HG02970 (cell line): ENCODE measurements around the gene OCSTAMP.

Experiments
- ATAC-seq: cut with Tn5 transposase; IDR thresholded peaks from one replicate; pipeline ENCODE4 v1.9.1; 2021; ENCODE audit warnings: mild to moderate bottlenecking, moderate library complexity, moderate number of reproducible peaks; ENCODE audit not compliant: unreplicated experiment, low FRiP score

The OCSTAMP gene, protein sequence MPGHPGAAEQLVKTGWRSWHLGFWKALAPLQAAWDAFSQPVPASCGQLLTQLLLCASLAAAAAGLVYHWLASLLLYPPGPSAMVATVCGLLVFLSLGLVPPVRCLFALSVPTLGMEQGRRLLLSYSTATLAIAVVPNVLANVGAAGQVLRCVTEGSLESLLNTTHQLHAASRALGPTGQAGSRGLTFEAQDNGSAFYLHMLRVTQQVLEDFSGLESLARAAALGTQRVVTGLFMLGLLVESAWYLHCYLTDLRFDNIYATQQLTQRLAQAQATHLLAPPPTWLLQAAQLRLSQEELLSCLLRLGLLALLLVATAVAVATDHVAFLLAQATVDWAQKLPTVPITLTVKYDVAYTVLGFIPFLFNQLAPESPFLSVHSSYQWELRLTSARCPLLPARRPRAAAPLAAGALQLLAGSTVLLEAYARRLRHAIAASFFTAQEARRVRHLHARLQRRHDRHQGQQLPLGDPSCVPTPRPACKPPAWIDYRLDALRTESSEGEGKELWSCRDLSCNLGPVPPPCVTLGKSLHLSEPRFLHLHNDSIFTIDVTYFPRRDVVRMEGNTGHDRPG

DNA sequence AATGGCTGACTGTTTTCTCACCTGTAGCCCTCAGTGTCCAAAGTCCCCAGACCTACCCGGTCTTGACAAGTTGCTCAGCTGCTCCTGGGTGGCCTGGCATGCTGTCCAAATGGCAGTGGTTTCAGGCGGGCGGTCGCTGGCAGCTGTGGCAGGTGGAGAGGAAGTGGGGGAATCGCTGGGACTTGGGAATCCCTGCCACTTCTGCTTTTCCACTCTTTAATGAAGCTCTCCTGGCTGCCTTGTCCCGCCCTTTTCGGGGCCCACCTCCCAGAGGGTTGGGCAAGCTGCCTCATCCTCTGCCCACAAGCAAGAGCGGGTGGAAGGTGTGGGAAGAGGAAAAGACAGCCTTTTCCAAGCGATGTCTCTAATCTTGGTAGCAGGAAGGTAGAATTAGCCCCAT, at the start of gene OCSTAMP:
Gene OCSTAMP (minus strand): TSS at position 194 of the 400 bp plus-strand sequence. CDS start 94 bp downstream, at position 100.
- no peak for ATAC-seq

DNA sequence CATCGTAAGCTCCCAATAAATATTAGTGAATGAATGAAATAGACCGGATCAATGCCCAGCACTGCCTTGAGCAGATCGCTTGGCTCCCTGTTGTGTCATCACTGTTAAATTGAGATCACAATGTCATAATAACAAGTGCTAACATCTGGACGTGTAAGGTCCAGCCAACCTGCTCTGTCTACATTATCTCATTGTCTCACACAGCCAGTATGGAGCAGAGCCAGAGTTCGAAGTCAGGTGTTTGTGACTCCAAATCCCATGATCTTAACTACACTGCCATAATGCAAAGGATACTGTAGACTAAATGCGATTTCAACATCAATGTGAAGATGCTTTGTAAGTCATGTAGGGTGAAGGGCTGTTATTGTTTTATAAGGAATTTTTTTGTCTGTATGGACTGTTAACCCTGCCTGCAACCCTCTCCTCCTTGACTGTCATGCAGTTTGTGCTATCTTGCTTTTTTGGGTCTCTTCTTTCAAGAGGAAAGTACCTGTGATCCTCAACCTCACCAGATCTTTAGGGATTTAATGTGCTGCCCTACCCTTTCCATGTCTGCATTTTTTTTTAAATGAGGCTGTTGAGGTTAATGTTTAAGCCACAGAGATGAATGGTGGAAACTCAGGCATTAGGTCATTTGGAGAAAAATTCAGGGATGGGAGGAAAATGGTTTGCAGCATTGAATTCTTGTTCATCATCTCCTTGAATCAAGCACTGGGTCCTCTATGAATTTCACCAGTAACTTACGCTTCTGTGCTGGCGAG, 49.0 kb upstream of the OCSTAMP start:
- no peak for ATAC-seq

DNA sequence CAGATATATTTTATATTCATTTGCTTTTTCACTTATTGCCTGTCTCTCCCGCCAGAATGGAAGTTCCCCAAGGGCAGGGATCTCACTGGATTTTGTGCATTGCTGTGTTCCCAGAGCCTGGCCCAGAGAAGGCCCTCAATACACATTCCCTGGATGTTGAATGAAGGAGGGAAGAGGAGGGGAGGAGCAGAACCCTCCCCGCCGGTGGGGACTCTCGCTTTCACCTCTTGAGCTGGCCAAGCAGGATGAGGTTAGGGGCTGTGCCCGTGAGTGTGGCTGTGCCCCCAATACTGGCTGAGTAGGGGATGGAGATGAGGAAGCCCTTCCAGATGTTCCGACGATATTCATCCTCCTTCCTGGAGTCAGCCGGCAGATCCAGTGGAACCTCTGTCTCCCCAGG, 45.5 kb upstream of the OCSTAMP start:
- ATAC-seq, result no peak

DNA sequence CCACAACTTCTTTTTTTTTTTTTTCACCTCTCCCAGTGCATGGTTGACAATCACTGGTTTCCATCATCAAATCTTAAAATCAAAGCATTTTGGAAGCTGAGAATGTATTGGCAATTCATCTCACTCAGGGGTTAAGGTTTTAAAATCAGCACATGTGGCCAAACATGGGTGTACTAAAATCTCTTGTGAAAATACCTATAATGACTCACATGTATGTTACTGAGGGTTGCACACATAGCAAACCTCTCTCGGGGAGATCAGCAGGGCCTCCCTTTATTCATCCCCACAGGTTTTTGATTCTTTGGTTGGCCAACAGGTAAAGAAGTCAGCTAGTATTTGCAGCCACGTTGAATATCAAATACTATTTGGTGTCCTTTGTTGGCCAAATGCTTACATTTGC, 44.3 kb upstream of the OCSTAMP start:
- ATAC-seq, result no peak

DNA sequence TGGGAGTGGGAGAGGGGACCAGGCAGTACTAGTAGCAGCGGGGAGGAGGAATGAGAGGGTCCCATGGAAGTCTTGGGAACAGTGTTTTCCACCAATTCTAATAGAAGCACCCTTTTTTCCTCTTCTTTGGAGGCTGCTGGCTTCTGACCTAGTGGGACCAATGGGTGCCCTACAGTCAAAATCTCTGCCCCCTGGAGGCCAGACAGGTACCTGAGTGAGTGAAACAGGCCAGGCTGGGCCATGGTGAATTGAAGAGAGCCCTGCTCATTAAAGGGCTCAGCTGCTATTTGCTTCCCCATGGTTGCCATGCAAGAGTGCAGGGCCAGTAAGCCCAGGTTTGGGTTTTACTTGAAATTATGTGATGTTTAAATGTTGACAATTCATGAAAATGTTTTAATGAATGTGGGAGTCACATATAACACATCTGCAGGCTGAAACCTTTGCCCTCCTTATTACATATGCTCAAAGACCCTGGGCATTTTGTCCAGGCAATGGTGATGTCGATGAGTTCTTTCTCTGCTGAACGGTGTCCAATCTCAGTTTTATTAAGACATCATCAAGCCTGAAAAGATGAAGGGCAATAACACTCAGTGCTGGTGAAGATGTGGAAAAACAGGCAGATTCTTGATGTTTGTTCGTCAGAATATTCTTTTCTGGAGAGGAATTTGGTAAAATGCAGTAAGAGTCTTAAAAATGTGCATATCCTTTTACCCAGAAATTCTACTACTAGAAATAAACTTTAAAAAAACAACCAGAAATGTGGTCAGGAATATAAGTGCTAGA, 42.3 kb upstream of the OCSTAMP start:
- ATAC-seq, result no peak

DNA sequence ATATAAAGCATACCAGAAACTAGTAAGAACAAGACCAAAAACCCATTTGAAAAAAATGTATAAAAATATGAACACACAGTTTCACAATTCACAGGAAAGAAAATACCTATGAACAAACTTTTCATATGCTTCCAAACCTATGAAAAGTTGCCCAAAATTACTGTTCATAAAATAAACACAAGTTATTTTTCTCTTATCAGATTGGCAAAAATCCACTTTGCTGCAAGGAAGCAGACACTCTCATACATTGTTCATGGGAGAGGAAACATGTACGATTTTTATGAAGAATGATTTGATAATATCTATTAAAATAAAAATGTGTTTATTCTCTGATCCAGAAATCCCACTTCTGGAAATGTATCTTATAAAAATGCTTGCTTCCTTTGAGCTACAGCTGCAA, 40.0 kb upstream of the OCSTAMP start:
- no peak for ATAC-seq

DNA sequence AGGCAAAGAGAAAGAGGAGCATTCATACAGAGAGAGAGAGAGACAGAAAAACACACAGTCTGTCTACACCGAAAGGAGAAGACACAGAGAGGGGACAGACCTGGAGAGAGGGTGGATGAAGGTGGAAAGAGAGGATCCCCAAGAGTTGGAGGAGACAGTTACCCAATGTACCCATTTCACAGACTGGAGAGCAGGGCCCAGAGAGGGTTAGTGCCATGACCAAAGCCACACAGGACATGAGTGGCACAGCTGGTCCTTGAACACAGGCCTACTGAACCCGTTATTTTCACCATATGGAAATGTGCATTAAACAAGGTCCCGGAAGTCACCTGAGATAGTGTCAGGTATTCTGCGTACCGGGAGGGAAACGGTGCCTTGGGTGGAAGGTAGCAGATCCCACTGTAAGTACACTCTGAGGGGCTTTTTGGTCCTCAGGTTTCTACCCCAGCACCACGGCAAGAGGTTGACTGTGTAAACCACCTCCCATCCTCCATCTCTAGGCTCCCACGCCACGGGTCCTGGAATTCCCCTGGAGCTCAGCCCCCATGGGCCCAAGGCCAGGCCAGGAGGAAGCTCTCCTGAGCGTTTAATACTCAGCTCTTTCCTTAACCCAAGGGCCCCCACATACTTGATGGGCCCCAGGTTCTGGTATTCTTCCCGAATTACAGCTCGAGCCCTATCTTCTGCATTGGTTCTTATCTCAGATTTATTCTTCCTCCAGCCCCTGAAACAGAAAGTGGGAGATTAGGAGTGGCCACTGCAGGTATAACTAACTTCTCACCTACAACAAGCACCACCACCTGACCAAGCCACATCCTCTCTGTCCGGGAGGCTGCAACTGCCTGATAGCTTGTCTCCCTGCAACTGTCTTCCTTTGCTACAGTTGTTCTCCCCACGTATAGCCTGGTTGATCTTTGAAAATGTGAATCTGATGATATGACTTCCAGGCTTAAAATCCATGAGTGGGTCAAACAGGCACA, 38.4 kb upstream of the OCSTAMP start:
- no peak for ATAC-seq

DNA sequence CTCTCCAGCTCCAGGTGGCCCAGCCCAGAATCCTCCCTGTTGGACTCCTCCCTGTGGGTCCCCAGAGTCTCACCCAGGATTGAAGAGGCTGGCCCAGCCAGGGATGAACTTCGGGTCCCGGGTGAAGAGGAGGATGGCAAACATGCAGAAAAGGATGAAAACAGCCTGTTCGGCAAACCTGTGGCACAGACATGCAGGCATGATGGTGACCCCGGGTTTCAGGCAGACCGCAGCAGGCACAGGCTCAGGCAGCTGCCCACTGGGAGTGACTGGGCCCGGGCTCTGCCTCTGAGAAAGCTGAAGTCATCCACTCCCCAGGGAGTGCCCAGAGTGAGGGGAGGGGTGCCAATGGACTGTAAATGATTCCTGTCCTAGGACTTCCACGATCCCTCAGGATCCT, 37.5 kb upstream of the OCSTAMP start:
- no peak for ATAC-seq

DNA sequence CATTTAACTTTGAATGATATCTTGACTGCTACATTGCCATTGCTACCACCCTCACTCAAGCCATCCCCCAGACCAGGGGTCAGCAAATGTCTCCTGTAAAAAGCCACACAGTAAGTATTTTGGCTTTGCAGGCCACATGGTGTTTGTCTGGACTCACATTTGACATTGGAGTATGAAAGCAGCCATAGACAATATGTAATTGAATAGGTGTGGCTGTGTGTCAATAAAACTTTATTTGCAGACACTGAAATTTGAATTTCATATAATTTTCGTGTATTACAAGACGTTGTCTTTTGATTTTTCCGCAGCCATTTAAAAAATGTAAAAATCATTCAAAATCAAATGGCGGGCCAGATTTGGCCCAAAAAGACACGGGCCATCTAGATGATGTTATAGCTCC, 36.3 kb upstream of the OCSTAMP start:
- ATAC-seq, result no peak

DNA sequence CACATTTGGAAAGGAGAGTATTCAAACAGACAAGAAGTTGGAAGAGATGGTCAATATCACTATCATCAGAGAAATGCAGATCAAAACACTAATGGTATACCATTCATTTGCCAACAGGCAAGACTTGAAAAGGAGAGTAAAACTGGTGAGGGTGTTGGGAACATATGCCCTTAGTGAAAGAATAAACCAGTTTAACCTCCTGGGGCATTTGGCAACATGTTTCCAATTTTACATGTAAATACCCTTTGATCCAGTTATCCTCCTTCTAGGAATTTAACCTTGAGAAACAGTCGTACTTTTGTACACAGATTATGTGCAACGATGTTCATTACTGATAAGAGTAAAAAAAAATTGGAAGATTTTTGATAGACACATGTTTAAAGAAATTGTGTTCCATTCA, 34.1 kb upstream of the OCSTAMP start:
- ATAC-seq, result no peak

DNA sequence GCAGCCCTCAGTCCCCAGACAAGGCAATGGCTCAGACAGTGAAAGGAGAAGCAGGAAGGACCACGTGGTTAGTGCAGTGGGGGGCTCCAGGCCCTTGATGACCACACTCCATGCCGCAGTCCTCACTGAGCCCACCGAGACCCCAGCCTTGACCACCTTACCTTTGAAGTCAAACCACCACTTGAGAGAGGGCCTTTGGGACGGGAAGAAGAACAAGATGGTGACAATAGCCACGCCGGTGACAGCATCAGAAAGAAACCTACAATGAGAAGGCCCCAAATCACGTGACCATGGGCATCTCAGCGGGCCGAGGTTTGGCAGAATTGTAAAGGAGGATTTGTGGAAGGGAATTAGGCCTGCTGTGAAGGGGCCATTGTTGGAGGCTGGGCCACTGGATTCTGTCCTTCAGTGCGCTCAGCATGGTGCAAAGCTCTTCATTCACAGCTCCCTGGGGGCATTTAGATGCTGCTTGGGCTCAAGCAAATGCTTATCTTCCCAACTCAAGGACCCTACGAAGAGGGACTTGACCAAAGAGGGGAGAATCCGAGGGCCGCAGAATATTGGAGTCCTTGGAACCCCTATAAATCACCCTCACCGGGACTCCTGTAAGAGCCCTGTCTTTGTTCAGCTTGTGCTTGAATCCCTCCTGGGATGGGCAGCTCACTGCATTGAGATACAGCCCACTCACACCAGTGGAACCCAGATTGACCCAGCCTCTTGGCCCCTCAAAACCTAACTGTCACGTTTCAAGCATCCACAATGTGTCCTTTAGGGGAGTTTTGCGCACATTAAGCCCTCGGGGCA, 33.2 kb upstream of the OCSTAMP start:
- ATAC-seq, result no peak

DNA sequence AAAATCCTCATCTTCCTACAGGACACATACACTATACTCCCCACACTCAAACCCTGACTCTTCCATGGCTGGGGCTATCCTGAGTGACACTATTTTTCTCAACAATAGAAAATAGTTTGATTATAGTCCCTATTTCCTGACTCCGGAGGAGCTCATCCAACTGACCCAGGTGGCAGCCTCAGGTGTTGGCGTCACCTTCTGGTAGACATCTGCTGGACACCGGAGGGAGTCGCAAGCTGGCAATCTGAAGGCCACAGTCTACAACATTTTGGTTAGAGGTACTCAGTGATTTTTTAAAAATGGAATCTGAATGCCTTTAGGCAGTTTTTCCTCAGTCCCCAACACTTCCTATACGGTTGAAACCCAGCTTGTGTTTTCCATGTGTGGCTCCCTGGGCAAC, 32.2 kb upstream of the OCSTAMP start:
- ATAC-seq, result no peak

DNA sequence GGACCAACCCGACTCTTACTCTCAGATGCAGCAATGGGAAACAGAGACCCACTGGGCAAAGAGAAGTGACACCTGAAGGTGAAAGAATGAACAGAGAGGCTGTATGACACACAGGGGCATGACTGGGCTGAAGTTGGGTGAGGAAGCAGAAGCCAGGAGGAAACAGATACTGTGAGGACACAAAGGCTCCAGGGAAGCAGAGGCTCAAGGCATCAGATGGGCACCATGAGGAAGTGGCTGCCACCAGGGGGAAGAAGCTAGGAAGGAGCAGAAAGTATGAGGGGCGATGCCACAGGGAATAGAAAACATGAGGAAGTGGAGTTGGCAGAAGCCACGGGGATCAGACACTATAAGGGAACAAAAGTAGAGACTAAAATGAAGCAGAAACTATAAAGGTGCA, 30.9 kb upstream of the OCSTAMP start:
- ATAC-seq, result no peak

DNA sequence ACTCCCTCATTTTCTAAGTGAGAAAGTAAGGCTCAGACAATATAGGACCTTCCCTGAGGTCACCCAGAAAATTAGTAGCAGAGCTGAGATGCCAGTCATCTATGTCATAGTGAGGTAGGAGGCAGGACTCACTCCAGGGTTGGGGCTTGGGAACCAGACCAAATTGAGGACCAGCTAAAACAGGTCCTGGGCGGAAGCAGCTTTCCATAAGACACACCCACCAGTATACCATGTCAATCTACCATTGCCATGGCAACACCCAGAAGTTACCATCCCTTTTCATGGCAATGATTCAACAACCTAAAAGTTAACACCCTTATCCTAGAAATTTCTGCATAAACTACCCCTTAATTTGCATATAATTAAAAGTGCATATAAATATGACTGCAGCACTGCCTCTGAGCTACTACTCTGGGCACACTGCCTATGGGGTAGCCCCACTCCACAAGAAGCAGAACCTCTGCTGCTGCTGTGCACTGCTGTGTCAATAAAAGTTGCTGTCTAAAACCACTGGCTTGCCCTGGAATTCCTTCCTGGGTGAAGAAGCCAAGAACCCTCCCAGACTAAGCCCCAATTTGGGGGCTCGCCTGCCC, 30.3 kb upstream of the OCSTAMP start:
- ATAC-seq, result no peak

DNA sequence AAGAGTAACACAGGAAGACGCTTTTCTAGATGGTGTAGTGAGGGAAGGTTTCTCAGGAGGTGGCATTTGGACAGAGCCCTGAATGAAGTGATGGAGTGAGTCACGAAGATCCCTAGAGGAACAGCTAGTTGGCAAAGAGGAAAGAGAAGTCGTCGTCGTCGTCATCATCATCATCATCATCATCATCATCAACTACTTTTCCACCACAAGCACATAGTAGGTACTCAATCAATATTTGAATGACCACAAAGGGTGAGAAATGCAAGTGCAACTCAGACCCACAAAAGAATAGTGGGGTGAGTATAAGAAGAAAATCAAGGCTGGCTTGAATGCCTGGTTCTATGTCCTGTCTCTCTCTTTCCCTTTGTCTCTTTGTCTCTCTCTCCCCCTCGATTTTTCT, 28.3 kb upstream of the OCSTAMP start:
- no peak for ATAC-seq

DNA sequence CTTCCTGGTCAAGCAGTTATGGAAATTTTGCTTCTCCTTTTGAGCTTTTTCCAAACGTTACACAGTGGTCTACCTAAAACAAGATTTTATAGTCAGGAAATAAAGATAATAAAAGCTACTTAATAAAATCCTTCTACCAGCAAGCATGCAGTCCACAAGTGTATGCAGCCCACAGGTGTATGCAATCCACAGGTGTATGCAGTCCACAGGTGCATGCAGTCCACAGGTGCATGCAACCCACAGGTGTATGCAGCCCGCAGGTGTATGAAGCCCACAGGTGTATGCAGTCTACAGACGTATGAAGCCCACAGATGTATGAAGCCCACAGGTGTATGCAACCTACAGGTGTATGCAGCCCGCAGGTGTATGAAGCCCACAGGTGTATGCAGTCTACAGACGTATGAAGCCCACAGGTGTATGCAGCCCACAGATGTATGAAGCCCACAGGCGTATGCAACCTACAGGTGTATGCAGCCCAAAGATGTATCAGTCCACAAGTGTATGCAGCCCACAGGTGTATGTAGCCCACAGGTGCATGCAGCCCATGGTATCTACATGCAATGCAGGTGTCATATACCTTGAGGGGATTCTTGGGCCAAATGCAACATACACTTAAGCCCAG, 26.4 kb upstream of the OCSTAMP start:
- ATAC-seq, result no peak

DNA sequence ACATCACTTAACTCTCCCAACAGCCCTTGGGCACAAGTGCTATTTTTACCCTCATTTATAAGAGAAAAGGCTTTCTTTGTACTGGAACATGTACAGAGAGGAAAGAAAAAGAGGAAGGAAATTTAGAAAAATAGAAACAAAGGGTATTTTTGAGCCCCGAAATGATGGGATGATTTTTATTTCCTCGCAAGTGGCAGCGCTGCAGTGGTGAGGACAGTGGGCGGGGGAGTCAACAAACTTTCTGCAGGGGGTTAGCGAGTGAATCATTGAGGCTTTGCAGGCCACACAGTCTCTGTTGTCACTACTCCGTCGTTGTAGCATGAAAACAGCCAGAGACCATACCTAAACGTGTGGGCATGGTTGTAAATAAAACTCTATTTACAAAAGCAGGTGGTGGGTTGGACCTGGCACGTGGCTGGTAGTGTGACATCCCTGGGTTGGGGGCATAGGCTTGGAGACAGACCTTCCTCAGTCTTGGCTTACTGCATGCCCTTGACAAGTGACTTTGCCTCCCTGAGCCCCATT, 25.5 kb upstream of the OCSTAMP start:
- no peak for ATAC-seq

DNA sequence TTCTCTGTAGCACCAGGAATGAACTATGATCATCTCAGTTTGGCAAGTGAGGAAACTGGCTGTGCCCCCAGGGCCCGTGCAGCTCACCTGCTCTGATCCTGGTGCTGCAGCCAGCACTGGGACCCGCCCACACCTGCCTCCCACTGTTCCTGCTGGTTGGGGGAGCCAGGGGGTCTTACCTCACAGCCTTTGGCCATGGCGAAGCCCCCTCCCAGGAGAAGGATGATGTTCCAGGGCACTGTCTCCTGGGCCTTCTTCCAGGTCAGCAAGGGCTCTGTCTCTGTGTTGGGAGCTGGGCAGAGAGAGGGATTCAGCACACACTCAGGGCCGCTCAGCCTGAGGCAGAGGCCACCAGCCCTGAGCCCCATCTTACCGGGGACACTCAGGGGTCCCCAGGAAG, 24.9 kb upstream of the OCSTAMP start:
- ATAC-seq, result no peak
